Endodermal cell (in vitro differentiated cells): ENCODE measurements around the gene IMPA2. TPM values are rescaled to one million over a fixed set of nuclear protein-coding genes. Genes with fewer than 3 reads are reported as not detected.
A peak's percentile ranks its signal among the peaks of the same experiment; 100 is the strongest.

Experiments
- DNase-seq: peaks from one replicate; pipeline ENCODE4 v3.0.0-alpha.2; 2017
- H3K27ac ChIP-seq: 2 replicates; pipeline ENCODE4 v1.5.1; 2013; ENCODE audit warnings: mild to moderate bottlenecking, low read depth, low read length, moderate library complexity
- H3K27me3 ChIP-seq: 2 replicates; pipeline ENCODE4 v1.6.1; 2013; ENCODE audit warnings: mild to moderate bottlenecking, low read length, moderate library complexity; ENCODE audit not compliant: insufficient read depth, control insufficient read depth, poor library complexity, severe bottlenecking
- H3K36me3 ChIP-seq: 2 replicates; pipeline ENCODE4 v1.7.0; 2013; ENCODE audit warnings: mild to moderate bottlenecking, low read length, moderate library complexity; ENCODE audit not compliant: control insufficient read depth, insufficient read depth
- H3K4me1 ChIP-seq: one replicate; pipeline ENCODE4 v1.7.0; 2013; ENCODE audit warnings: low read length; ENCODE audit not compliant: control insufficient read depth, insufficient read depth
- H3K4me3 ChIP-seq: 2 replicates; pipeline ENCODE4 v1.5.1; 2013; ENCODE audit warnings: mild to moderate bottlenecking, low read length, moderate library complexity
- H3K9ac ChIP-seq: 2 replicates; pipeline ENCODE4 v1.6.1; 2013; ENCODE audit warnings: mild to moderate bottlenecking, low read length, moderate library complexity; ENCODE audit not compliant: poor library complexity, severe bottlenecking; ENCODE audit errors: extremely low read depth
- H3K9me3 ChIP-seq: 2 replicates; pipeline ENCODE4 v1.6.1; 2013; ENCODE audit warnings: mild to moderate bottlenecking, low read length, moderate library complexity; ENCODE audit not compliant: control insufficient read depth
- H3K27ac Mint-ChIP-seq: 2 replicates; pipeline ENCODE4 v1.8.0; 2020; ENCODE audit warnings: mixed read lengths
- H3K27me3 Mint-ChIP-seq: 2 replicates; pipeline ENCODE4 v1.8.0; 2021; ENCODE audit warnings: mild to moderate bottlenecking, mixed read lengths; ENCODE audit not compliant: insufficient read depth
- H3K36me3 Mint-ChIP-seq: 2 replicates; pipeline ENCODE4 v1.8.0; 2020; ENCODE audit warnings: low read depth, mixed read lengths
- H3K4me1 Mint-ChIP-seq: 2 replicates; pipeline ENCODE4 v1.8.0; 2020; ENCODE audit warnings: mixed read lengths
- H3K4me3 Mint-ChIP-seq: 2 replicates; pipeline ENCODE4 v1.8.0; 2020; ENCODE audit warnings: mild to moderate bottlenecking, moderate library complexity, mixed read lengths
- H3K9me3 Mint-ChIP-seq: 2 replicates; pipeline ENCODE4 v1.8.0; 2020; ENCODE audit warnings: mild to moderate bottlenecking, mixed read lengths
- CTCF ChIP-seq: fragments of 200-600 bp; sonication (generic); conservative IDR thresholded peaks from 2 replicates; pipeline ENCODE4 v1.5.0; 2021; ENCODE audit warnings: antibody characterized with exemption, mild to moderate bottlenecking
- WGBS, 2 experiments: methylation state at CpG; one replicate each; pipeline versions ENCODE4 v1.1.5 to v1.1.7; 2013; ENCODE audit warnings: missing lambda C conversion rate in 2 of 2, mixed read lengths in 1 of 2; ENCODE audit not compliant: insufficient coverage in 1 of 2, insufficient read length in 1 of 2; 5-methylcytosine and 5-hydroxymethylcytosine counted together
- total RNA-seq, 2 donors: library from RNA; stranded (reverse); fragmentation: NEBNext Ultra II Directional in 1 of 2; extraction: Animal tissue kit (Norgen Biotek cat#: 25700) in 1 of 2; gene quantifications; 2 replicates in 1 of 2; 3 replicates in 1 of 2; pipeline ENCODE4 v1.2.1, GENCODE V29; 2021

The IMPA2 gene
- total RNA-seq, 2 donors from 2014 or later: 68.0 to 88.9 TPM

- Histone ChIP-seq H3K27me3 (no peaks in the 10 kb centered on the region), H3K27ac (no peak overlapping the region), H3K36me3 (no peaks in the 10 kb centered on the region), H3K9me3 (no peaks in the 10 kb centered on the region), H3K4me3 (no peak overlapping the region), H3K4me1 (no peaks in the 10 kb centered on the region), H3K9ac (no peak overlapping the region)
- TF ChIP-seq CTCF: no peak
- Mint-ChIP-seq H3K27me3 (peaks cover 5% of the 10 kb centered on the region), H3K4me1 (no peaks in the 10 kb centered on the region), H3K27ac (no peak overlapping the region), H3K4me3 (no peak overlapping the region), H3K9me3 (no peaks in the 10 kb centered on the region), H3K36me3 (no peaks in the 10 kb centered on the region)
- WGBS, 2 experiments: 84 to 87% methylated on average over 7 to 15 of the region's 15 CpGs
- no peak for DNase-seq
These were observed 64.9 kb downstream of the IMPA2 start for GRCh38 chr18:12046046-12046750.

GRCh38 chr18:12046751-12047335 lies 65.5 kb downstream of the IMPA2 start:
- Histone ChIP-seq H3K9me3 (no peaks in the 10 kb centered on the region), H3K27ac (no peak overlapping the region), H3K36me3 (no peaks in the 10 kb centered on the region), H3K27me3 (no peaks in the 10 kb centered on the region), H3K4me1 (no peaks in the 10 kb centered on the region), H3K9ac (no peak overlapping the region), H3K4me3 (no peak overlapping the region)
- Mint-ChIP-seq H3K4me3 (no peak overlapping the region), H3K9me3 (no peaks in the 10 kb centered on the region), H3K27ac (no peak overlapping the region), H3K4me1 (no peaks in the 10 kb centered on the region), H3K36me3 (no peaks in the 10 kb centered on the region), H3K27me3 (peaks cover 3% of the 10 kb centered on the region)
- DNase-seq: peak; percentile 72
- TF ChIP-seq CTCF: peak; percentile 65
- WGBS, 2 experiments: 83 to 88% methylated on average over 8 to 12 of the region's 12 CpGs

- H3K36me3 ChIP-seq: no peaks in the 10 kb centered on the region
- DNase-seq: peak; percentile 78
- H3K27me3 ChIP-seq: no peaks in the 10 kb centered on the region
- Mint-ChIP-seq H3K27me3 (peaks cover 3% of the 10 kb centered on the region), H3K36me3 (no peaks in the 10 kb centered on the region), H3K4me3 (no peak overlapping the region), H3K4me1 (no peaks in the 10 kb centered on the region), H3K9me3 (no peaks in the 10 kb centered on the region), H3K27ac (no peak overlapping the region)
- no peak overlapping the region for H3K27ac ChIP-seq
- no peak overlapping the region for H3K4me3 ChIP-seq
- H3K9me3 ChIP-seq: no peaks in the 10 kb centered on the region
- WGBS, 2 experiments: 91 to 97% methylated on average over 6 to 20 of the region's 20 CpGs
- no peak overlapping the region for H3K9ac ChIP-seq
- TF ChIP-seq CTCF: peak; percentile 39
- H3K4me1 ChIP-seq: no peaks in the 10 kb centered on the region
These were observed 66.9 kb downstream of the IMPA2 start for GRCh38 chr18:12048010-12048826.
